CD4-positive, alpha-beta T cell treated with Interleukin-6 for 4 hours (primary cell): ENCODE data around the gene PUM1.
"Not testable (repeated sequence)": the region's sequence is repeated elsewhere in the genome, so short reads cannot be mapped to it uniquely, and the experiment has no call there.

Source experiments
- DNase-seq: peaks from one replicate; pipeline ENCODE4 v3.0.0-alpha.2; 2020; ENCODE audit warnings: mixed read lengths

The PUM1 gene

GRCh38 chr1:30991862-30992606 lies 73.5 kb downstream of the PUM1 start:
- DNase-seq = no peak

- DNase-seq = no peak
Measured at GRCh38 chr1:30990591-30990990, 74.9 kb downstream of the PUM1 start.

- DNase-seq = no peak
Measured at GRCh38 chr1:30988045-30988444, 77.5 kb downstream of the PUM1 start.

GRCh38 chr1:30986755-30987154 lies 78.8 kb downstream of the PUM1 start:
- DNase-seq = no peak

- DNase-seq = no peak
Measured at GRCh38 chr1:30984991-30985503, 80.5 kb downstream of the PUM1 start.

- DNase-seq = no peak
Measured at GRCh38 chr1:30984165-30984889, 81.2 kb downstream of the PUM1 start.

GRCh38 chr1:30982937-30983336 lies 82.6 kb downstream of the PUM1 start:
- no peak for DNase-seq

- no peak for DNase-seq
Measured at GRCh38 chr1:30982431-30982830, 83.1 kb downstream of the PUM1 start.

- DNase-seq = no peak
Measured at GRCh38 chr1:30981172-30981571, 84.3 kb downstream of the PUM1 start.

GRCh38 chr1:30977511-30977910 lies 88.0 kb downstream of the PUM1 start:
- DNase-seq = no peak

- no peak for DNase-seq
Measured at GRCh38 chr1:30977105-30977504, 88.4 kb downstream of the PUM1 start.

GRCh38 chr1:30976143-30976542 lies 89.4 kb downstream of the PUM1 start:
- DNase-seq = no peak

GRCh38 chr1:30975217-30975616 lies 90.3 kb downstream of the PUM1 start:
- DNase-seq = no peak

- no peak for DNase-seq
Measured at GRCh38 chr1:30974536-30974935, 91.0 kb downstream of the PUM1 start.

GRCh38 chr1:30972349-30972748 lies 93.2 kb downstream of the PUM1 start:
- DNase-seq = not testable (repeated sequence)

GRCh38 chr1:30971496-30971895 lies 94.0 kb downstream of the PUM1 start:
- no peak for DNase-seq

- DNase-seq = no peak
Measured at GRCh38 chr1:30969903-30970302, 95.6 kb downstream of the PUM1 start.

GRCh38 chr1:30968220-30968971 lies 97.1 kb downstream of the PUM1 start:
- no peak for DNase-seq

- no peak for DNase-seq
Measured at GRCh38 chr1:30966690-30967369, 98.7 kb downstream of the PUM1 start.

- DNase-seq = no peak
Measured at GRCh38 chr1:30965924-30966599, 99.5 kb downstream of the PUM1 start.

- DNase-seq = no peak
Measured at GRCh38 chr1:30964706-30965105, 100.8 kb downstream of the PUM1 start.
